ENCODE data around the gene WDR64.

Gene WDR64

DNA sequence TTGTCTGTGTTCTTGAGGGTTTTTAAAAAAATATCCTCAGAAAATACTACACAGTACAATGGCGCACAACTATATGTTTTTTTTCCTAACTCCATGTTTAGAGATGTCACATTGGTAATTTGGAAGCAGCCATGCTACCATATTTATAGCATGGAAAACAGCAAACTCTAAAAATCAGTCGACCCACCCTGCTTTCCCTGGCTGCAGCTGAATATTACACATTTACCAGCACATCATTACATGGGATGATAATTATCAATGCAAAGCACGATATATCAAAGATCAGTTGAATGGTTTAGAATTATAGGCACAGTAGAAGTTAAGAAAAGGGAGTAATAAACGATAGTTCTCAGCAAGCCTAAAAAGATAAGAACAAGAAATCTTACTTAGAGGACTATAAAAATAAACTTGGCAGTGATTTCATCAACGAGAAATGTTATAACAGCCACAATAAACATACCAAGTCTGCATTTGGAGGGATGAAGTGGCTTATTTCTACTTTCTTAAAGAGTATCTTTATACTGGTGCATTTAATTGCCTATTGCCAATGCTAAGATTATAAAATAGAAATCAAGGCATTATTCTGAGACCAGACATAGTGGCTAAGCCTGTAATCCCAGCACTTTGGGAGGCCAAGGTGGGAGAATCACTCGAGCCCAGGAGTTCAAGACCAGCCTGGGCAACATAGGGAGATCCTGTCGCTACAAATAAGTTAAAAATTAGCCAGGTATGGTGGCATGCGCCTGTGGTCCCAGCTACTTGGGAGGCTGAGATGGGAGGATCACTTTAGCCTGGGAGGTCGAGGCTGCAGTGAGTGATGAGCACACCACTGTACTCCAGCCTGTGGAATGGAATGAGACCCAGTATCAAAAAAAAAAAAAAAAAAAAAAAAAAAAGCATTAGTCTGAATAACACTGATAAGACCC lies 43.4 kb downstream of the WDR64 start:
- TF ChIP-seq, protein P1, sequence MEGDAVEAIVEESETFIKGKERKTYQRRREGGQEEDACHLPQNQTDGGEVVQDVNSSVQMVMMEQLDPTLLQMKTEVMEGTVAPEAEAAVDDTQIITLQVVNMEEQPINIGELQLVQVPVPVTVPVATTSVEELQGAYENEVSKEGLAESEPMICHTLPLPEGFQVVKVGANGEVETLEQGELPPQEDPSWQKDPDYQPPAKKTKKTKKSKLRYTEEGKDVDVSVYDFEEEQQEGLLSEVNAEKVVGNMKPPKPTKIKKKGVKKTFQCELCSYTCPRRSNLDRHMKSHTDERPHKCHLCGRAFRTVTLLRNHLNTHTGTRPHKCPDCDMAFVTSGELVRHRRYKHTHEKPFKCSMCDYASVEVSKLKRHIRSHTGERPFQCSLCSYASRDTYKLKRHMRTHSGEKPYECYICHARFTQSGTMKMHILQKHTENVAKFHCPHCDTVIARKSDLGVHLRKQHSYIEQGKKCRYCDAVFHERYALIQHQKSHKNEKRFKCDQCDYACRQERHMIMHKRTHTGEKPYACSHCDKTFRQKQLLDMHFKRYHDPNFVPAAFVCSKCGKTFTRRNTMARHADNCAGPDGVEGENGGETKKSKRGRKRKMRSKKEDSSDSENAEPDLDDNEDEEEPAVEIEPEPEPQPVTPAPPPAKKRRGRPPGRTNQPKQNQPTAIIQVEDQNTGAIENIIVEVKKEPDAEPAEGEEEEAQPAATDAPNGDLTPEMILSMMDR (IDR thresholded peaks at IDR 0.05; ENCODE audit: low read depth, low read length, missing control alignments), result no peak
- DNase-seq (ENCODE audit: low read depth), result no peak
- in situ Hi-C loops (cut with HindIII; ENCODE audit: low sequenced_read_pairs), result no loop called here
- no peak overlapping the region for H3K4me3 ChIP-seq (ENCODE audit: low read depth, low read length)

DNA sequence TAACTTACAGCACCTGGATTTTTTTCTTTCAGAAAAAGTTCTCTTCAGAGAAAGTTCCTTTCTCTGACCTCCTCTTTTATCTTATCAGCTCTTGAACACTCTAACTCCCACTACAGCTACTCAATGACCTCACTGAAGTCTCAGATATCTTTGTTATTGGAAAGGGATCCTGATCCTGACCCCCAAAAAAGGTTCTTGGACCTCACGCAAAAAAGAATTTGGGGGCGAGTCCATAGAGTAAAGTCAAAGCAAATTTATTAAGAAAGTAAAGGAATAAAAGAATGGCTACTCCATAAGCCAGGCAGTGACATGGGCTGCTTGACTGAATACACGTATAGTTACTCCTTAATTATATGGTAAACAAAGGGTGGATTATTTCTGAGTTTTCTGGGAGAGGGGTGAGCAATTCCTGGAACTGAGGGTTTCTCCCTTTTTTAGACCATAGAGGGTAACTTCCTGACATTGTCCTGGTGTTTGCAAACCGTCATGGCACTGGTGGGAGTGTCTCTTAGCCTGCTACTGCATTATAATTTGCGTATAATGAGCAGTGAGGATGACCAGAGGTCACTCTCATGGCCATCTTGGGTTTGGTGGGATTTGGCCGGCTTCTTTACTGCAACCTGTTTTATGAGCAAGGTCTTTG lies 44.2 kb downstream of the WDR64 start:
- DNase-seq (ENCODE audit: low read depth), result no peak
- TF ChIP-seq, protein P1 (IDR thresholded peaks at IDR 0.05; ENCODE audit: low read depth, low read length, missing control alignments), result no peak
- in situ Hi-C loops (cut with HindIII; ENCODE audit: low sequenced_read_pairs), result no loop called here

DNA sequence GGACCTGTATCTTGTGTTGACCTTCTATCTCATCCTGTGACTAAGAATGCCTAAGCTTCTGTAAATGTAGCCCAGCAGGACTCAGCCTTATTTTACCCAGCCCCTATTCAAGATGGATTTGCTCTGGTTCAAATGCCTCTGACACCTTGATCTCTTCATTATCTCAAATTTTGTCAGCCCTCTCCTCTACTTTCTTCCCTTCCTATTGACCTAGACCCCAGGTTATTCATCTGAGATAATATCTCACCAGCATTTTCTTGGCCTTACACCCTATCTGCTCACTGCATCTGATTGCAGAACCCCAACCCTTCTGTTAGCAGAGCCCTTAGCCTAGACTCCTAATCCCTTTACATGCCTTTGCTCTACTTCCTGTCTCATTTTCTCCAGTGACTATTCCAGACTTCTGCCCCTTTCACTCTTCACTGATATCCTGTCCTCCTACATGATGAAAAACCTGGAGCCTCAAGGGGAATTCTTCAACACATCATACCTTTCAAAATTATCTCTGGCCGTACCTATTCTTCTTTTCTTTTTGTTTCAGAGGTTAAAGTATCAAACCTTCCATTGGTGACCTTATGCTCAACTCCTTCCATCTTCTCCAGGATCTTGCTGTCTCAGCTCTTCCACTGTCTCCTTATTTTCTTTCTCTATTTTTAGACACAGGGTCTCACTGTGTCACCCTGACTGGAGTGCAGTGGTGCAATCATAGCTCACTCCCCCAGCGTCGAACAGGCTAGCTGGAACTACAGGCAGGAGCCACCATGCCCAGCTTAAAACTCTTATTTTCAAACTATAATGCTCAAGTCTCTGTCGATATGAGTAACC lies 44.9 kb downstream of the WDR64 start:
- in situ Hi-C loops (cut with HindIII; ENCODE audit: low sequenced_read_pairs), result no loop called here
- no peak for DNase-seq (ENCODE audit: low read depth)
- H3K4me3 ChIP-seq (ENCODE audit: low read depth, low read length), result no peak overlapping the region
- TF ChIP-seq, protein P1 (IDR thresholded peaks at IDR 0.05; ENCODE audit: low read depth, low read length, missing control alignments), result no peak

More for the DNA sequence above, 44.2 kb downstream of the WDR64 start:
- H3K4me3 ChIP-seq (ENCODE audit: low read depth, low read length), result no peak overlapping the region

DNA sequence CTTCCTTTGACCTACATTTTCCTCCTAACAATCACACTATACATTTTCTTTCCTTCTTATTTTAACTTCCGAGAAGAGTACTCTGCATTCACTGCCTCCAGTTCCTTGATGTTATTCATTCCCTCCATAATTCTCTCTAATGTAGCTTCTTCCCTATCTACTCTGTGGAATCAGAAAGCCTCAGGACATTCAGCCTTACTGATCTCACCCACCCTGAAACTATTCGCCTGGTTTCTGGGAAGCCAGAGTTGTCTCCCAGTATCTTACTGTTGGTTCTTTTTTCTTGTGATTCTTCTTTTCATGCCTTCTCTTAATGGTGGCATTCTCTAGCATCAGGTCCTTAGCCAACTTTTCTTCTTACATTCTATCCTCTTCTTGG lies 45.5 kb downstream of the WDR64 start:
- DNase-seq (ENCODE audit: low read depth), result no peak
- no peak overlapping the region for H3K4me3 ChIP-seq (ENCODE audit: low read depth, low read length)
- in situ Hi-C loops (cut with HindIII; ENCODE audit: low sequenced_read_pairs), result no loop called here
- TF ChIP-seq, protein P1 (IDR thresholded peaks at IDR 0.05; ENCODE audit: low read depth, low read length, missing control alignments), result no peak

DNA sequence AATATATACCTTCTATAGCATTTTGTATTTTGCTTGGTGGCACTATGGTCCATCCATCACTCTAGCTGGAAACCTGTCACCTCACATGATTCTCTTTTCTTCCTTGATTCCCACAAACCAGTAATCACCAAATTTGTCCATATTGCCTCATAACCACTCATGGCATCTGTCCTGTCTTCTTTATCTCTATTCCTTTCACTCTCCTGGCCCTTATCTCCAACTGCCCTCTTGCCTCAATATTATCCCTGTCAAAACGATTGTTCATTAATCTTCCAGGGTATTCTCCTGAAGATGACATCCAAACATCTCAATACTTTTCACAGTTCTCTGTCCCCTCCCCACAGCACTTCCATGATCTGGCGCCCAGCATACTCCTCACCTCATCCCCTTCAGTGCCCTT lies 46.1 kb downstream of the WDR64 start:
- no peak overlapping the region for H3K4me3 ChIP-seq (ENCODE audit: low read depth, low read length)
- DNase-seq (ENCODE audit: low read depth), result no peak
- TF ChIP-seq, protein P1 (IDR thresholded peaks at IDR 0.05; ENCODE audit: low read depth, low read length, missing control alignments), result no peak
- in situ Hi-C loops (cut with HindIII; ENCODE audit: low sequenced_read_pairs), result no loop called here
